Right ventricle myocardium superior (tissue), 1 donor: ENCODE measurements around the gene LRRC74B. TPM values are rescaled to one million over a fixed set of nuclear protein-coding genes. Genes with fewer than 3 reads are reported as not detected.
A peak's percentile ranks its signal among the peaks of the same experiment; 100 is the strongest.

Experiments
- ATAC-seq: fragments of 200-7000 bp; cut with Tn5 transposase; one replicate; pipeline ENCODE4 v1.9.1; 2020; ENCODE audit warnings: mild to moderate bottlenecking; ENCODE audit not compliant: poor library complexity
- DNase-seq: peaks from one replicate; pipeline ENCODE4 v3.0.0-alpha.2; 2020
- intact Hi-C: fragments of 100-400 bp; cut with DNase I; formaldehyde crosslinking; loops from one replicate; pipeline ENCODE4 v1.11.2; 2022
- total RNA-seq: library from RNA; stranded (reverse); fragmentation: NEBNext Ultra II Directional; extraction: Animal tissue kit (Norgen Biotek cat#: 25700); gene quantifications from one replicate; pipeline ENCODE4 v1.2.1, GENCODE V29; 2021
- donor health status: DM: no; HTN: yes; CAD: no; lungs with severe emphysema.

Gene LRRC74B
- total RNA-seq, 1 donor from 2014 or later = not detected

DNA sequence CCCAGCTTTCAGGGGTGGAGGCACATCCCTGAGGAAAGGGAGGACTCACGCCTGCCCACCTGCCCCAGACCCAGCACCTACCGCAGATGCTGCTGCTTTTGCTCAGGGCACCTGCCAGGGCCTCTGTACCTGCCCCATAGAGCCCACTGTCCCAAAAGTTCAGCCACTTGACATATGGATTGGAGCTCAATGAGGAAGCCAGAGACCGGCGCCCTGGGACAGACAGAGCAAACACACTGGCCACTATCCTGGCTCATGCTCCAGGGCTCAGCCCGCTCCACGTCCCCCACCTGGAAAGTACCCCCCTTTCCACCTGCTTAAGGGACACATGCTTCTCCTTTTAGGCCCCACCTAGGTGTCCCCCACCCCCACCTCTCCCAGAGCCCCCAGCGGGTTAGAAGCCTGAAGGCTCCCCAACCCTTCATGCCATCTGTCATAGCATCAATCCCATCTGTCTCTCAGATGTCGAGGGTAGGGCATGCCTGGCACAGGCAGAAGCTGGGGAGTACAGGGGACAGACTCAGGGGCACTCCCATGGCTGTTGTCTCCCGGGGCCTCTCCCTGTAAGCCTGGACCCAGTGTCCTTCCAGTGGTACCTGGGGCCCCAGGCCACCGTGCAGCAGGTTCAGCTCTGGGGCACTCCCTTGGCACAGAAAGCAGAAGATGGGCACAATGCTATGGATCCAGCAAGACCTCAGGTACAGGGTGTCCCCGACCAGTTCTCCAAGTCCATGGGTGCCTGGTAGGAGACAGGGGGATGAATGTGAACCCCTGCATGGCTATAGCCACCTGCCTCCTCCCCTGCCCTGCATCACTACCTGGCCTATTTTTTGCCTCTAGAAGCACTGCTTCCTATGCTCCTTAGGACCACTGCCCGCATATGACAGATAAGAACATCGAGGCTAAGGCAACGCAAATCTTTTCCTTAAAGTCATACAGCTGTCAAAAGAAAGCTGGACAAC lies 33.0 kb upstream of the LRRC74B start:
- intact Hi-C loops = no loop called here

DNA sequence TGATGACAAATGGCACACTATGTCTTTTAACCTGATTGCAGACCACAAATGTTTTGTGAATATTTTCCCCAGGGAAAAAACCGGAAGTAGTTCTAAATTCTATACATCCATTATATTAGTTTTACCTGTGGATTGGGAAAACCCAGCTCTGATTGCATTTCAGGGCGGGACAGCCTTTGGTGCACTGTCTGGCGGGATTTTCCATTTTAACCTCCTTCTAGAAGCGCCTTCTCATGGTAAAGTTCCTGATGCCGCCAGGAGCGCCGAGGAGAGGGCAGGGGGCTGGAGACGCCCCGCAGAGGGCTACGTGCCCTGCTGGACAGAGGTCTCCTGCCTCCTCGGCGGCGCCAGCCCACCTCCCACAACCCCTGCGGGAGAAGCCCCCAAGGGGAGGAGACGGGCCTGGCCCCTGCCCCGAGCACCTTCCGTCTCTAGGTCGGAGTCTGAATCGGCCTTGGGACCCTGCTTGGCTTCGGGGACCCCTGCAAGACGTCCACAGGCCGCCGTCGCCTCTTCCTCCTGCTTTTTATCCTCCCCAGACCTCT lies 32.0 kb upstream of the LRRC74B start:
- intact Hi-C loops = no loop called here
- ATAC-seq (no peak), DNase-seq (no peak)

More for the DNA sequence above, 33.0 kb upstream of the LRRC74B start:
- ATAC-seq = no peak
- DNase-seq = no peak

DNA sequence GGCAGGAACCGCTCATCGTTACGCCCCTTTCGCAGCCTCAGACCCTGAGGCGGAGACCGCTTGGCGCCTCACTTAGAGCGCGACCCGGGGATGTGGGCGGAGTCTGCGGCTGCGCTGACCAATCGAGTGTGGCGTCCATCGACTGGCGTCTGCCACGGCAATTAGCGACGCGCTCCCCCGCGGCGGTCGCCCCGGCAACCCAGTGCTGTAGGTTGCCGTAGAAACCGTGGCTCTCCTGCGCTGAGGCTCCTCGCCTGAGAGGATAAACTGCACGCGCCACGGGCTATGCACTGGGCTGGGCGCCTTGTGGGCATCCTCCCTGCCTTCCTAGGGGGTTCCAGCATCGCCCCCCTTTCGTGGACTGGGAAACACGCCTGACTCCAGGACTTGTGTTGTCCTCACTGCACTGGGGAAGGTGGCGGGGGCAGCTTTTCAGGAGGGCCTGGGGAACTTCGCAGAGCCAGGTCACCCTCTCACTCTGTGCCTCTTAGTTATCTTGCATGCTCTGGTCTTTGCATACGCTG lies 31.5 kb upstream of the LRRC74B start:
- DNase-seq (peak; percentile 95), ATAC-seq (peak; percentile 97)
- intact Hi-C loops = no loop called here

DNA sequence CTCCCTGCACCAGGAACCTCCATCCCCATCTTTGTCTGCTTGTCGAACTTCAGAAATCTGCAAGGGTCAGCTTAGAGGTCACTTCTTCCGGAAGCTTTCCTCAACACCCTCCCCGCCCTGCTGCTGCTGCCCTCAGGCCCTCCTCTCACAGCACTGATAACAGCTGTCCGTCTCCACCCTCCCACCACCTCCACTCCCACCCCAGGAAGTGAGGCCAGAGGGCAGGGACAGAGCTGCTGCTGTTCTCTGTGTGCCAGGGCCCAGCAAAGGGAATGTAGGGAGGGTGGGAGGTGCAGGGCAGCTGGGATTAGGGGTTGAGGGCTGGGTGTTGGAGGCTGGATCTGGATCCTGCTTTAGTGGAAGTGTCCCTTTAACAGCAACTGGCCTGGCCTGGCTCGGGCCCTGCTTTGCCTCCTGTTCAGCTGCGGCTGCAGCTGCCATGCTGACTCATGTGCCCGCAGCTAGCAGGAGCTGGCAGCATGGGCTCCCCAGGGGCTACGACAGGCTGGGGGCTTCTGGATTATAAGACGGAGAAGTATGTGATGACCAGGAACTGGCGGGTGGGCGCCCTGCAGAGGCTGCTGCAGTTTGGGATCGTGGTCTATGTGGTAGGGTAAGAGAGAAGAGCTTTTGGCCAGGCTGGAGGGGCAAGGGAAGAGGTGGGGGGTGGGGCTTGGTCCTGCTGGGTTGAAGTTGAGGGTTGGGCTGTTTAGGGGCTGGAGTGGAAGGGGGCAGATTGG lies 30.9 kb upstream of the LRRC74B start, which contains the start of gene P2RX6:
Gene P2RX6, plus strand, starts transcription at position 440 of the 740 bp plus-strand sequence. Its CDS starts 10 bp downstream, at position 450.
- ATAC-seq (peak; percentile 73), DNase-seq (peak; percentile 72)
- intact Hi-C loops = no loop called here

DNA sequence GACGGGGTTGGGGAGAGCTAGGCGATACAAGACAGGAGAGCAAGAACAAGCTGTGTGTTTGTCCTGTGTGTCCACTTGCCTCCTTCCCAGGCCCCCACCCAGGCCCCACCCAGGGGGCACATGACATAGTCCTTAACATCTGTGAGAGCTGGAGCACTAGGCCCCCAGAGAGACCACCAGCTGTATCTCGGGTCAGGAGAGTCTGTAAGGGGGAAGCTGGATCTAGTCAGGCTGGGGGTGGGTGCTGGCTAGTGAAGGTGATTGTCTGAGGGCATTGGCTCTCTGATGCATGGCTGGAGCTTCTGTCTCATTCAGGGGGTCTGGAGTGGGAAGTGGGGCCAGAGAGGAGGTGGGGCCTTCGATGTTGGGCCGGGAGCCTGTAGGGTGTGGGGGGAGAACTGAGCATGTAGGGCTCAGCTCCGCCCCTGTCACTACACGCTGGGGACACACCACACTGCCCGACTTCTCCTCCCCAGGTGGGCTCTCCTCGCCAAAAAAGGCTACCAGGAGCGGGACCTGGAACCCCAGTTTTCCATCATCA lies 30.2 kb upstream of the LRRC74B start:
- DNase-seq (no peak), ATAC-seq (no peak)
- intact Hi-C loops = no loop called here

DNA sequence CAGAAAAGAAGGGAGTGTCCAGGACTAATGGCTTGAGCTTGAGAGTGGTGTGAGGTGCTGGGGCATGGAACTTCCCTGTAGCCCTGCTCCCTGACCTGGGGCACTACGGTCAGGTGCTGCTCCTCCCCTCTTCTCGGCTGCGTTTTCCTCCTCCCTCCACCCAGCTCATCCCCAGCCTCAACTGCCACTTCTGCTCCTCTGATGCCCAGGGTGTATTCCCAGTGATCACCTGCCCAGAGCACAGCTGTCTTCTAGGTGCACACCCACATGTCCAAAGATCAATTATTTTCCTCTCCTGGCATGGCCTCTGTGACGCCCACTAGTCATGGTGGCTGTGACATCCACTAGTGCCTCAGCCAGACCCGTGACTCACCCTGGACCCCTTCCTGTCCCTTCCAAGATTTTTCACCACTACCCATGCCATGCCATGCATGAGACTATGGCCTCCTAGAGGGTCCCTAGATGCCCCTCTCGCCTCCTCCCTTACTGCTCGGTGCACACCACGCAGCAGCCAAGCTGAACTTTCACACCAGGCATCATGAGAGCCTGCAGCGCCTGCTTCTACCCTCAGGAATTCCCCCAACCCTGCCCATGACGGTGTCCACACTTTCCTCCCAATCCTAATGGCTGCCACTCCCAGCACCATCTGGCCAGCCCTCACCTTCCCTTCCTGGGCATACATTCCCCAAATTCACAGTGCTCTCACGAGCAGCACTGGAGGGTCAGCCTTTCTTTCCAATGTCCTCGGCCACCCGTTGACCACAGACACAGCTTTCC lies 28.9 kb upstream of the LRRC74B start:
- intact Hi-C loops = no loop called here
- DNase-seq = no peak
- ATAC-seq = no peak

DNA sequence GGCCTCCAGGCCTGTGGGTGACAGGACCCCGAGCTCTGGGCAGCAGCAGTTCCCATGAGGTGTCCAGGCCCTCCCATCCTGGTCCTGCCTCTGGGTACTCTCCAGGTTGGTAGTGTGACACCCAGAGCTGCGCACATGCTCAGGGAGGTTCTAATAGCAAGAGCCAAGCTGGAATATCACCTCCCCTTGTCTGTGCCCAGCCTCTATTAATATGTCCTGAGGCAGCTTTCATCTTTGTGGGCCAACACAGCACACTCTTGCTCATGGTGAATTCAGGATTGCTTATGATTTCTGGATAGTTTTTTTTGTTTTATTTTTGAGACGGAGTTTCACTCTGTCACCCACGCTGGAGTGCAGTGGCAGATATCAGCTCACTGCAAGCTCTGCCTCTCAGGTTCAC lies 27.4 kb upstream of the LRRC74B start:
- ATAC-seq = no peak
- intact Hi-C loops = no loop called here

DNA sequence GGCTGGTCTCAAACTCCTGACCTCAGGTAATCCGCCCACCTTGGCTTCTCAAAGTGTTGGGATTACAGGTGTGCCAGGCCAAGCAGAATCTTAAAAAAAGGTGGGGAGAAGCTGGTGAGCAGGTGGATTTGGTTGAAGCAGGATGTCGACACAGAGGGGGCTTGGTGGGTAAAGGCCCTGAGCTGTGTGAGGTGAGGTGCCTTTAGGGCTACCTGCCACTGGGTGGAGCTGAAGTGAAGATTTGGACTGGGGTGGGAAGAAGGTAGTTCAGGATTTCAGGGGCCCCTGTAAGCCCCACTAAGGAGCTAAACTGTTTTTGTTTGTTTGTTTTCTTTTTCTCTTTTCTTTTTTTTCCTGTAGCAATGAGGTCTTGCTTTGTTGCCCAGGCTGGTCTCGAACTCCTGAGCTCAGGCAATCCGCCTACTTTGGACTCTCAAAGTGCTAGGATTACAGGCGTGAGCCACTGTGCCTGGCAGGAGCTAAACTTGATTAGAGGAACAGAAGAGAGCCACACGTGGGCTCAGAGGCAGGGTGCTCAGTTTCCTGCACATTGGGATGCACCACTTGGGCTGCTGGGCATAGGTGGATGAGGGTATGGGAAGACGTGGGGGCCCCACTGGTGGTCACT lies 24.8 kb upstream of the LRRC74B start:
- ATAC-seq (no peak), DNase-seq (no peak)
- intact Hi-C loops = no loop called here

More for the DNA sequence above, 27.4 kb upstream of the LRRC74B start:
- no peak for DNase-seq

DNA sequence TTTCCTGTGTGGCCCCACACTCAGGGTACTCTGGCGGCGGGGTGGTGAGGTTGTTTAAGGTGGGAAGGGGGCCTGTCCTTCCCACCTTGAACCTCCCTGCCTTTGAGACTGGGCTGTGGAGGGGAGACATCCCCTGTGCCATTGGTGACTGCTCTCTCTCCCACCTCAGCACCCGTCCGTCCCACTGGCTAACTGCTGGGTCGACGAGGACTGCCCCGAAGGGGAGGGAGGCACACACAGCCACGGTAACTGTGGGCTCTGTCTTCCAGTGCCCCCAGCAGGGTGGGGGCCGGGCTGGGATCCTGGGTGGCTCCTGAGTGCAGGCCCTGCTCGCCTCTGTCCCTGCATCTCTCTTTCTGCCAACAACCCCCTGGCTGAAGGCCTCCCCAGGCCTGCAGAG lies 23.2 kb upstream of the LRRC74B start:
- ATAC-seq (no peak), DNase-seq (no peak)
- intact Hi-C loops = no loop called here

DNA sequence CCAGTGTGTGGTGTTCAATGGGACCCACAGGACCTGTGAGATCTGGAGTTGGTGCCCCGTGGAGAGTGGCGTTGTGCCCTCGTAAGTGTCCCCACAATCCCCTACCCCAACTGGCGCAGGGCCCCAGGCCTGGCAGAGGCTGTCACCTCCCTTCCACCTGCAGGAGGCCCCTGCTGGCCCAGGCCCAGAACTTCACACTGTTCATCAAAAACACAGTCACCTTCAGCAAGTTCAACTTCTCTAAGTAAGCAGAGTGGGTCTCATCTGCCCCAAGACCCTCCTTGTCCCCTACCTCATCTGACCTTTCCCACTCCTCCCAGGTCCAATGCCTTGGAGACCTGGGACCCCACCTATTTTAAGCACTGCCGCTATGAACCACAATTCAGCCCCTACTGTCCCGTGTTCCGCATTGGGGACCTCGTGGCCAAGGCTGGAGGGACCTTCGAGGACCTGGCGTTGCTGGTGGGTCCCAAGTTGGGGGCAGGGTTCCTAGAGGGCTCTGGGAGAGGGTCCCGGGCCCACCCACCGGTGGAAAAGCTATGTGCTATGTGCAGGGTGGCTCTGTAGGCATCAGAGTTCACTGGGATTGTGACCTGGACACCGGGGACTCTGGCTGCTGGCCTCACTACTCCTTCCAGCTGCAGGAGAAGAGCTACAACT lies 22.7 kb upstream of the LRRC74B start:
- intact Hi-C loops = no loop called here
- DNase-seq (no peak), ATAC-seq (no peak)

DNA sequence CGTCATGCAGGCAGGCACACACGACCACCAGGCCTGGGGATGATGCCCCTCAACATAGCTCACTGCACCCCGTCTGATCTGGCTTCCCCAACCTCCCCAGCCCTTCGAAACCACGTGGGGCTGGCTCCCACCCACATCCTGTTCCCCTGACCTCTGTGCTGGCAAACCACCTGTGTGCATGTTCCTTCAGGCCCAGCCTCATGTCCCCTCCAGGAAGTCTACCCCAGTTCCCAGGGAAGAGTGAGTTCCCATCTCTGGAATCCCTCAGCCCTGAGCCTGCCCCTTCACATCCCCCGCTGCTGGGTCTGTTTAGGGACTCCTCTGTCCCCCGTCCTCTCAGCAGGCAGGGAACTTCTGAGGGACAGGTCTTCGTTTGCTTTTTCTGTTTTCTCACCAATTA lies 20.5 kb upstream of the LRRC74B start:
- intact Hi-C loops = no loop called here
- ATAC-seq (no peak), DNase-seq (no peak)

DNA sequence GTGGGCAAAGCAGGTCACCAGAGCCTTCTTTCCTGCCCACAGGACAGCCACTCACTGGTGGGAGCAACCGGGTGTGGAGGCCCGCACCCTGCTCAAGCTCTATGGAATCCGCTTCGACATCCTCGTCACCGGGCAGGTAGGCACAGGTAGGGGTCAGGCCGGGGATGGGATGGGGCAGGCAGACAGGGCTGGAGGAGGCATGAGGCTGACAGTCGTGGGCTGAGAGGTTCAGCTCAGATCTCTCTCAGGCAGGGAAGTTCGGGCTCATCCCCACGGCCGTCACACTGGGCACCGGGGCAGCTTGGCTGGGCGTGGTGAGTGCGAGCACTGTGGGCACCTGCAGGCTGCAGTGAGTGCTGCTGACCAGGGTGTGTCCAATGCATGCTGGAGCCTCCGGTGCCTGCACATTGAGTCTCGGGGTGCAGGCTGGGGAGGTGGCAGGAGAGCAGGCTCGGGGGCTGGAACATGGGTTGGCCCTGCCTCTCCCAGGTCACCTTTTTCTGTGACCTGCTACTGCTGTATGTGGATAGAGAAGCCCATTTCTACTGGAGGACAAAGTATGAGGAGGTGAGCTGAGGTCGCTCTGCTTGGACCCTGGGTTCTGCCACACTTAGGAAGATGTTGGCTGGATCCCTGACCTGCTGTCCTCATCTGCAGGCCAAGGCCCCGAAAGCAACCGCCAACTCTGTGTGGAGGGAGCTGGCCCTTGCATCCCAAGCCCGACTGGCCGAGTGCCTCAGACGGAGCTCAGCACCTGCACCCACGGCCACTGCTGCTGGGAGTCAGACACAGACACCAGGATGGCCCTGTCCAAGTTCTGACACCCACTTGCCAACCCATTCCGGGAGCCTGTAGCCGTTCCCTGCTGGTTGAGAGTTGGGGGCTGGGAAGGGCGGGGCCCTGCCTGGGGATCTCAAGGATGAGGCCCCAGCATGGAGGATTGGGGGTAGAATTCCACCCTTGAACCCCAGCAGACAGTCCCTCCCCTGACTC lies 19.7 kb upstream of the LRRC74B start:
- no peak for DNase-seq
- intact Hi-C loops = no loop called here

DNA sequence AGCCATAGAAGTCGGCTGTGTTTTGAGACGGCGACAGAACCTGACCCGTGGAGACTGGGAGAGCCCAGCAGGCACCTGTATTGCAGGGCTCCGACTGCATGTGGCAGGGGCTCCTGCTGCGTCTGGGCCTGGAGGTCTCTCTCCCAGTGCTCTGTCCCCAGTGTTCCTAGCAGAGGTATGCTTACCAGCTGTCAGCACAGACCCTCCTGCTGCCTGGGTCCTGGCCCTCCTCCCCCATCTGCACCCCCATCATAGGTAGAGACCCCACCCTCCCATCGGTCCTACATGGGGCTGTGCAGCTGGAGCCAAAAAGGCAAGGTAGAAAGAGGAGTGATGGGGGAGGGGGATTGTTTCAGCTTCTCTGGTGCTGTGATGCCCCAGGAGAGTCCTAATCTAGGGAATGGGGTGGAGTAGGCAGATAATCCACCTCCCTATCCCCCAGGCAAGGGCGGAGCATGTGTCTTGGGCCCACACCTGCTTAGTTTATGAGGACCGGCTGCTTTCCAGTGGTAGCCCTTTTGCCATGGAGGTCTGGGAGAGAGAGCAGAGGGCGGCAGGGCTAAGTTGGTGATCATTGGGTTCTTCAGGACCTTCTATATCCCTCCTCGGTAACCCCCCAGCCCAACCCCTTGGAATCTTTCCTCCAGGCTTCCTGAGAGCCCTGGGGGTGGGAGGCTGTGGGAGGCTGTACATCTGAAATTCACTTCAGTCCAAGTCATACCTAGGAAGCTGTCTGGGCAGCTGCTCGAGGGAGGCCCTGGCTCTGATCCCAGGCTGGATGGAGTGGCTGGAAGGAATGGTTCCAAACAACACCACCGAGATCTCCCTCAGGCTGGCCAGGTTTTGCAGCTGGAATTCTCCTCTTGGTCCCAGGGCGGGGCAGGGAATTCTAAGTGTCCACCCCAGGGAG lies 18.7 kb upstream of the LRRC74B start:
- ATAC-seq (peak; percentile 72), DNase-seq (peak; percentile 72)
- intact Hi-C loops = no loop called here

More for the DNA sequence above, 19.7 kb upstream of the LRRC74B start:
- no peak for ATAC-seq

DNA sequence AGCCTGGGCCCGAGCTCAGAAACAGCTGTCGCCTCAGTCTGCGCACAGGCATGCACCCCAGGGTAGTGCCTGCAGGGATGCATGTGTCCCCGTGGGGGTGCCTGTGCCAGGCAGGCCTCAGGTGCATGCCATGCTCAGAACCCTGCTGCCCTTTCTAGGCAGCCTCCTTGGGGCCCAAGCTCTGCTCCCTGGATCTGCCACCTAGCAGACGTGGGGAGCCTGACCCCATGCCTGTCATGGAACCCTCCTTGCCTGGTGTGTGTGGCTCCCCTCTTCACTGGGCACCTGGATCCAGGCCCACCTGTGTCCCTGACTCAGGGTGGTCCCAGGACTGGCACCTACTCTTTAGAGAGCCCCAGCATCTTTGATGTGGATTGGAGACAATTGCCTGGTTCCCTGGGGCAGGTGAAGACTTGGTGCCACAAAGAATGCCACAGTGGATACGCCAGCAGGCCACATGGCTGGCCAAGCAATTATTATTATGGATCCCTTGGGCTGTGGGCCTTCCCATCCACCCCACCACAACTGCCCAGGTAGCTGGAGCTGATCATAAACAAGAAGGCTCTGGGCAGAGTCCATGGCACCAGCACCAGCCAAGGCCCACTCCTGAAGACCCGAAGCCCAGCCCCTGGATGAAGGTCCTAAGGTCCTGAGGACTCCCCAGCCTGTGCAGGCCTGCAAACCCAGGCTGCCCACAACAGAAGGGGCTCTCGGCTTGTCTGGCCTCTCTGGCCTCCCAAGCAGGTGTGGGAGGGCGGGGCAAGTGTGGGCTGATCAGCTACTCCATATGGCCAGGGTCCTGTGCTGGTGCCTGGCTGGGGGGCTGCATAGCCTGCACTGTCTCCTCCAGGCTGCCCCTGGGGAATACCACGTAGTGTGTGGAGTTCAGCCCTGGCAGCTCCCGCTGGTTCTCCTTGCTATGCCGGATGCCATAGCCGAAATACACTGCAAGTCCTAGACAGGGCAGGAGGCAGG lies 17.2 kb upstream of the LRRC74B start:
- intact Hi-C loops = no loop called here
- no peak for ATAC-seq
- DNase-seq = no peak
